Measurements from ENCODE around the gene ARFRP1.

- TF ChIP-seq POLR2AphosphoS5 (IDR thresholded peaks at IDR 0.05; ENCODE audit: low read depth, low read length) (peak; percentile 15; the same call in 1 of the 2 replicates), POLR2A (IDR thresholded peaks at IDR 0.05; ENCODE audit: low read depth, low read length) (peak; percentile 48; the same call in 1 of the 2 replicates)
Observed at GRCh38 chr20:63735859-63736718, 28.3 kb upstream of the ARFRP1 start, which contains the start of gene LIME1.

Measured in GM12892 (cell line).